Activated CD4-positive, CD25-positive, alpha-beta regulatory T cell treated with anti-CD3 and anti-CD28 coated beads, Interleukin-2, amount 50 U/mL, for 24 hours (primary cell): ENCODE data around the gene PAQR6.

Experiments used
- ATAC-seq, 2 donors: fragments of 150-1000 bp; cut with Tn5 transposase; one replicate each; pipeline ENCODE4 v1.10.0; 2021; ENCODE audit warnings: mild to moderate bottlenecking in 1 of 2, moderate library complexity in 1 of 2

PAQR6 gene

DNA sequence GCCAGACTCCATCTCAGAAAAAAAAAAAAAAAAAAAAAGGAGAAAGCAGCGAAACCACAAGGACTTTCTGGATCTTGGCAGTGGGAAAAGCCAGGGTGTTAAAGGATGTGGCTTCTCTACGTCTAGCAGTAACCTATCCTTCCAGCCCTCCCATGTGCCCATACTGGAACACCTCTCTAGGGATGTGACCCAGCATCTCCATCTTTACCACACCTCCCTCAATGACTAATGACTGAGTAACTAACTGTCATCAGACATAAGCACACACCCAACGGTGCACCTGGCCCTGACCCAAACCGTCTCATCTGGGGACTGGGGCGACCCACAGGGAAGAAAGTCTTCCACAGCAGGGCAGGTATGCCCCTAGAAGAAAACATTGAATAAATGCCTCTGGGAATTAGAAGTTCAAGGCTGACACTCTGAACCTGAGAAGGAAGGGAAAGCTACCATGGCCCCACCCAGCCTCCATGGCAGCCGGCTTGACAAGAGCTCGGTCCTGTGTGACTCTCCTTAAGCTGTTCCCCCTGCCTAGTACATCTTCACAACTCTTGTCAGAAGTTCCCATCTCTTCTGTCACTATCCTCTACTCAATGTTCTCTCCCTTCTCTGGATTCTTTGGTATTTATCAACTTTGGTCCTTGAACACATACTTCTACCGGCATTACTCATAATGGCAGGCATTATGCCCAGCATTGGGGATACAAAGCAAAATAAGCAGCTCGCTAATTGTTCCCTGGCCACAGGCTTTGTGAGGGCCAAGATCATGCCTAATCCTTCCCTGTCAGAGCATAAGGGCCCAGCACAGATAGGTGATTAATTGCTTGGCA, 14.8 kb upstream of the PAQR6 start:
- ATAC-seq = peak; percentile 92 to 97

GRCh38 chr1:156260896-156261295, 13.0 kb upstream of the PAQR6 start:
- ATAC-seq = no peak

GRCh38 chr1:156259805-156260204, 11.9 kb upstream of the PAQR6 start:
- no peak for ATAC-seq

GRCh38 chr1:156258859-156259258, 11.0 kb upstream of the PAQR6 start:
- no peak for ATAC-seq

DNA sequence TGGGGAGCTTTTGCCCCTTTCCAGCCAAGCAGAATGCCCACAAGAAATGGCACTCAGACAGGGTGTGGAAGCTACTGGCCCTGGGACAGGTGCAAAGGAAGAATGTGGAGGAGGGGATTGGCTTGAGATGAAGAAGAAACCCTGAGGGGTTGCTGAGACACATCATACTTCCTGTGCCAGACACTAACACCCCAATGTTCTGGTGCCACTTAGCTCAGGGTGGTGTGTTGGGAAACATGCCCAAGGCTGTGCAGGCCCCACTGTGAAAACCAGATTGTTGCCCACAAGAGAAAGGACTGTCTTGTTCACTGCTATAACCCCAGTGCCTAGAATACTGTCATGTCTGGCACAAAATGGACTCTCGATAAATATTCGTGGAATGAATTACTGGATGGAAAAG, 9.9 kb upstream of the PAQR6 start:
- no peak for ATAC-seq

- ATAC-seq = no peak
These were observed 5.8 kb upstream of the PAQR6 start for GRCh38 chr1:156253634-156254033.

DNA sequence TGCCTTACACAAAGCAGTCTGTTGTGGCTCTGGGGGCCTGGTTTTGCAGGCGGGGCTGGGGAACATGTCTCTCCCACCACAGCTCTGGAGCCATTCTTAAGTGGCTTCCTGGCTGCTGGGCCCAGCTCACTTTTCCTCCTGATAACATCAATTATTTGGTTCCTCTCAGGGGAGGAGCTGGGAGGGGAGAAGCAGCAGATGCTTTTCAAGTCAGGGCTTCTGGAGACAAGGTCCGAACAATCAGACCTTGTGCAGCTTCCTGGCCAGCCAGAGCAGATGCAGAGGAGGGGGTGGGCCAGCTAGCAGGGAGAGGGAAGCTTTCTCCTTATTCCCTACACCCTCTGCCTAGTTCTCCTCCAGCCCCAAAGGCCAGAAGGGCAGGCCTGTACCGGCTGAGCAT, 3.7 kb upstream of the PAQR6 start:
- no peak for ATAC-seq

- no peak for ATAC-seq
These were observed 1.7 kb upstream of the PAQR6 start for GRCh38 chr1:156249593-156249992.

DNA sequence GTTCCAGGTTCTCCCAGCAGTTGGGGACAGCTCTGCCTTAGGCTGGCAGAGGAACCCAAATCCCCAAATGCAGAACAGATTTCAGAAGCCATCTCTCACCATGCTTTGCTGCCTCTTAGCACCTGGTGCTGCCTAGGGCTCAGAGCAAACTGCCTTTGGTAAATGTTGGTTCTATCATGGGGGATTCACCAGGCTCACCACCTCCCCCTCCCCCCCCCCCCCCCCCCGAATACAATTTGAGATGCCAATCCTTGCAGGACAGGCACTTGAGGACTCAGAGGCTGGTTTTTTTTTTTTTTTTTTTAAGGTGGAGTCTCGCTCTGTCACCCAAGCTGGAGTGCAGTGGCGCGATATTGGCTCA, 447 bp upstream of the PAQR6 start:
- ATAC-seq = no peak

DNA sequence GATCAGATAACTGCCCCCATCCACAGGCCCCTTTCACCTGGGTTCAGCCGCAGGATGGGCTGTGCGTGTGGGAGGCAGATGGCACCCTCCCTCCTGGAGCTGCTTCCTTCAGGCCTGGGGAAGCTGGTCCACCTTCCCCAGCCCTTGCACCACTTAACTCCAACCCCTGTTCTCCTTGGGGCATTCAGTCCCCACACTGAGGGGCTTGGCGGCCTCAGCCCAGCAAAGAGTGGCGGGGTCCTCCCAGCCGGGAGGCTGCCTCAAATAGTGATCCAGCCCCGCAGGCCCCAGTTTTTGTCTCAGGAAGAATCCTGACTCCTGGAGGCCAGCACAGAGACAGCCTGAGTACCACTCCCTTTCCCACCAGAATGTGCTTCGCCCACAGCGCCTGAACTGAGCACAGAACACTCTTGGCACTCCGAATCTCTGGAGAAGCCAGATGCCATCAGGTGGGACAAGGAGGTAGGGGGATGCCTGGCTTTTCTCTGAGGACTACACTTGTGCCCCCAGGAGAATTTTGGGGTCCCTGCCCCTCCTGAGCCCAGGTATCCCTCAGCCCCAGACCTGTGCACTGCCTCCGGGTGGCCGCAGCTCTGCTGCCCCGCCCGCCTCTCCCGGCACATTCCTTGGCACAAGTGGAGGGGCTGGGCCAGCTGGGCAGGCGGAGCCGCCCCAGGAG, 936 bp downstream of the PAQR6 start:
- no peak for ATAC-seq

GRCh38 chr1:156246241-156246780, 1.5 kb downstream of the PAQR6 start:
- no peak for ATAC-seq

GRCh38 chr1:156245451-156246232, 2.2 kb downstream of the PAQR6 start:
- ATAC-seq = peak; percentile 55 to 61

DNA sequence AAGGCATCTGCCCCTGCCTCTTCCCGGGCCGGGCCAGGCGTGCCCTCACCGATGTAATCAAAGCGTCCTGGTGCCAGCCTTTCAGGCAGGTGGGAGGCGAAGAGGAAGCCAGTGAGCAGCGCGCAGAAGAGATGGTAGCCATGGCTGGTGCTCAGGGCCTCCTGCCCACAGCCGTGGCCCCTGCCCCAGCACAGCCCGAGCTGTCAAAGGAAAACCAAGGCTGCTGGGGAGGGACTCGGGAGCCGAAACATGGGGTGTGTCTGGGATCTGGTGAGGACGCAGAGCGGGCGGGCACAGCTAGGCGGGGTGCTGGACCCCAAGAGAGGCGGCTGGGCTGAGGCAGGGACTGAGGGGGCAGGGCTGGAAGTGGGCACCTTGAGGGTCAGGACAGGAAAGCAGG, 3.1 kb downstream of the PAQR6 start:
- no peak for ATAC-seq

- ATAC-seq = no peak
These were observed 3.7 kb downstream of the PAQR6 start for GRCh38 chr1:156244126-156244525.

- ATAC-seq = no peak
These were observed 5.1 kb downstream of the PAQR6 start for GRCh38 chr1:156242738-156243137.

GRCh38 chr1:156241926-156242325, 5.9 kb downstream of the PAQR6 start, which contains the start of gene BGLAP:
Gene BGLAP (plus strand): TSS chr1:156242184. CDS start chr1:156242232, 48 bp downstream.
- ATAC-seq = no peak

GRCh38 chr1:156241311-156241811, 6.5 kb downstream of the PAQR6 start:
- ATAC-seq = no peak

GRCh38 chr1:156238248-156238647, 9.6 kb downstream of the PAQR6 start:
- no peak for ATAC-seq

DNA sequence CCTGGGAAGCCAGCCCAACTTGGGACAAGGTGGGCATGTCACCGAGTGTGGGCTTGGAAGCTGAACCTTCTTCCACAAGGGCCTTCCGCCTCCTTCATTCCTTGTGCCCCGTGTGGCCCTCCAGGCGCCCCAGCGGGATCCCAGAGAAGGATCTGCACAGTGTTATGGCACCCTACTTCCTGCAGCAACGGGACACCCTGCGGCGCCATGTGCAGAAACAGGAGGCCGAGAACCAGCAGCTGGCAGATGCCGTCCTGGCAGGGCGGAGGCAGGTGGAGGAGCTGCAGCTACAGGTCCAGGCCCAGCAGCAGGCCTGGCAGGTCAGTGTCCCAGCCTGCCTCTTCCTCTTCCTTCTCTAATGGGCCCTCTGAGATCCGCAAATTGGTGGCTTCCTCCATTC, 11.7 kb downstream of the PAQR6 start:
- no peak for ATAC-seq

DNA sequence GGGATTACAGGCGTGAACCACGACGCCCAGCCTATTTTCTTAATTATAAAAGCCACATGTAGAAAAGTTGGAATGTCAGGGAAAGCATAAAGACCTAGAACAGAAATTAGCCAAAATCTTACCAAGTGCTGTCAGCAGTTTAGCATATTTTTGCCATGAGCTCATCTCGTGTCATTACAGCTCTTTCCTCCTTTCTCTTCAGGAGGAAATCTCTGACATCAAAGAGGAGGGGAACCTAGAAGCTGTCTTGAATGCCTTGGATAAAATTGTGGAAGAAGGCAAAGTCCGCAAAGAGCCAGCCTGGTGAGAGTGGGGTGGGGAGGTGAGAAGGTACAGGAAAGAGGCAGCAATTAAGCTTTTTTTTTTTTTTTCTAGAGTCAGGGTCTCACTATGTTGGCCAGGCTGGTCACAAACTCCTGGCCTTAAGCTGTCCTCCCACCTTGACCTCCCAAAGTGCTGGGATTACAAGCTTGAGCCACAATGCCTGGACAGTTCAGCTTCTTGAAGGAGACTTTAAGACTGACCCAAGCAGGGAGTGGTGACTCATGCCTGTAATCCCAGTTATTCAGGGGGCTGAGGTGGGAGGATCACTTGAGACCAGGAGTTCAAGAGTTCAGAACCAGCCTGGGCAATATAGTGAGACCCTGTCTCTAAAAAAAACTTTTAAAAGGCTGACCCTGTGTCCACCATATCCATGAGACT, 14.3 kb downstream of the PAQR6 start:
- ATAC-seq = no peak

GRCh38 chr1:156232201-156232894, 15.5 kb downstream of the PAQR6 start:
- no peak for ATAC-seq

GRCh38 chr1:156230473-156230837, 17.4 kb downstream of the PAQR6 start:
- ATAC-seq = no peak
